Psoas muscle (tissue), 8 donors: ENCODE data around the gene BIRC3. TPM values are rescaled to one million over a fixed set of nuclear protein-coding genes. Genes with fewer than 3 reads are reported as not detected.
A peak's percentile ranks its signal among the peaks of the same experiment; 100 is the strongest.

Experiments
- ATAC-seq, 4 donors: fragments of 200-7000 bp; cut with Tn5 transposase; one replicate each; pipeline ENCODE4 v1.9.1; 2020; ENCODE audit warnings: moderate library complexity in 3 of 4, mild to moderate bottlenecking in 2 of 4
- DNase-seq, 2 donors: peaks; one replicate each; pipeline ENCODE4 v3.0.0-alpha.2; 2020
- H3K27ac ChIP-seq: fragments of 200-600 bp; one replicate; pipeline ENCODE4 v1.8.0; 2022
- H3K27me3 ChIP-seq, 3 donors: fragments of 200-600 bp in 1 of 3; one replicate each; pipeline versions ENCODE4 v1.6.1 to v1.8.0; 2013 to 2022; ENCODE audit warnings: low read length in 2 of 3, mild to moderate bottlenecking in 2 of 3, moderate library complexity in 1 of 3; ENCODE audit not compliant: insufficient read depth in 3 of 3
- H3K36me3 ChIP-seq, 2 donors: fragments of 200-600 bp in 1 of 2; one replicate each; pipeline versions ENCODE4 v1.6.1 to v1.8.0; 2013 to 2022; ENCODE audit warnings: low read depth in 1 of 2, mild to moderate bottlenecking in 1 of 2, moderate library complexity in 1 of 2; ENCODE audit not compliant: insufficient read depth in 1 of 2
- H3K4me1 ChIP-seq: fragments of 200-600 bp; one replicate; pipeline ENCODE4 v1.8.0; 2022
- H3K4me3 ChIP-seq: fragments of 200-600 bp; one replicate; pipeline ENCODE4 v1.8.0; 2022; ENCODE audit warnings: mild to moderate bottlenecking
- H3K9me3 ChIP-seq: fragments of 200-600 bp; one replicate; pipeline ENCODE4 v1.8.0; 2022
- WGBS, 3 donors: extraction: QIAGEN DNeasy Blood & Tissue Kit; methylation state at CpG; one replicate each; pipeline versions ENCODE4 v1.1.6 to v1.1.7; 2013; 5-methylcytosine and 5-hydroxymethylcytosine counted together
- intact Hi-C, 2 donors: fragments of 100-400 bp; cut with DNase I; formaldehyde crosslinking; loops; one replicate each; pipeline versions ENCODE4 v1.11.0 to v1.14.2; 2022
- polyA plus RNA-seq, 3 donors: library from polyadenylated mRNA; stranded (reverse); fragments of 200-250 nt; gene quantifications; one replicate each; pipeline ENCODE4 v1.2.3, GENCODE V29; 2013
- total RNA-seq, 4 donors: library from RNA; stranded (reverse); fragmentation: NEBNext Ultra II Directional in 2 of 4; extraction: Animal tissue kit (Norgen Biotek cat#: 25700) in 2 of 4; gene quantifications; one replicate each; pipeline versions ENCODE4 v1.2.1 to v1.2.4, GENCODE V29; 2021 to 2023
- TF ChIP-seq, protein P1 (sequence below): fragments of 200-600 bp; IDR thresholded peaks from one replicate; pipeline ENCODE4 v1.8.0; 2022; ENCODE audit warnings: antibody characterized with exemption
- donor health status: healthy with polysubstance abuse.
- donor health status: DM: no; HTN: no; CAD: no; lungs with moderate emphysema.
- donor health status: Bipolar disorder and iron deficiency.
- donor health status: healthy.
- donor health status: DM: yes; HTN: yes; CAD: no.
- donor health status: DM: no; HTN: no; CAD: no.
- donor health status: DM: no; HTN: no; CAD: no.
- donor health status: DM: yes; HTN: yes; CAD: no.

Gene BIRC3
- total and polyA plus RNA-seq, 7 donors: 0.97 to 3.8 (median 2.3) TPM

GRCh38 chr11:102345904-102346303 lies 28.6 kb downstream of the BIRC3 start:
- no peaks in the 10 kb centered on the region for H3K9me3 ChIP-seq
- WGBS, 3 donors: 9 to 18% (median 13%) methylated on average over 8 of the region's 8 CpGs
- ATAC-seq: no peak
- TF ChIP-seq, protein P1, sequence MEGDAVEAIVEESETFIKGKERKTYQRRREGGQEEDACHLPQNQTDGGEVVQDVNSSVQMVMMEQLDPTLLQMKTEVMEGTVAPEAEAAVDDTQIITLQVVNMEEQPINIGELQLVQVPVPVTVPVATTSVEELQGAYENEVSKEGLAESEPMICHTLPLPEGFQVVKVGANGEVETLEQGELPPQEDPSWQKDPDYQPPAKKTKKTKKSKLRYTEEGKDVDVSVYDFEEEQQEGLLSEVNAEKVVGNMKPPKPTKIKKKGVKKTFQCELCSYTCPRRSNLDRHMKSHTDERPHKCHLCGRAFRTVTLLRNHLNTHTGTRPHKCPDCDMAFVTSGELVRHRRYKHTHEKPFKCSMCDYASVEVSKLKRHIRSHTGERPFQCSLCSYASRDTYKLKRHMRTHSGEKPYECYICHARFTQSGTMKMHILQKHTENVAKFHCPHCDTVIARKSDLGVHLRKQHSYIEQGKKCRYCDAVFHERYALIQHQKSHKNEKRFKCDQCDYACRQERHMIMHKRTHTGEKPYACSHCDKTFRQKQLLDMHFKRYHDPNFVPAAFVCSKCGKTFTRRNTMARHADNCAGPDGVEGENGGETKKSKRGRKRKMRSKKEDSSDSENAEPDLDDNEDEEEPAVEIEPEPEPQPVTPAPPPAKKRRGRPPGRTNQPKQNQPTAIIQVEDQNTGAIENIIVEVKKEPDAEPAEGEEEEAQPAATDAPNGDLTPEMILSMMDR: no peak
- no peaks in the 10 kb centered on the region for H3K27me3 ChIP-seq
- no peak for DNase-seq
- intact Hi-C loops: loop anchor here (2.0 to 10.0 kb wide), 5 partner anchors 57 to 319 kb away; partner anchors contain the start of gene TMEM123 (in 2 of the 2)
- peaks cover 8% of the 10 kb centered on the region for H3K4me1 ChIP-seq
- H3K36me3 ChIP-seq: peaks cover 0 to 8% of the 10 kb centered on the region in 2 donors
- peak overlapping the region; percentile 95 for H3K27ac ChIP-seq
- peak overlapping the region; percentile 80 for H3K4me3 ChIP-seq

DNA sequence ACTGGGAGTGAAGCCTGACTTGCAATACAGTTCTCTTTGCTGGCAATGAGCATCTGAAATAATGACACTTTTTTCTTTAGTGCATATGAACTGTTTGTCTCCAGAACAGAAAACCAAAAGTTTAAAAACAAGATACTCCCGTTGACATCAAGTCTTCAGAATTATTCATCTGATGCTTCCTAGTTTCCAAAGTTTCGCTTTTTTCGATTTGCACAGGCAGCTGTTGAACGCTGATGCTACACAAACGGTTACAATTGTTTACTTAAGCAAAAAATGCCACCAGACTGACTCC lies 29.1 kb downstream of the BIRC3 start:
- Histone ChIP-seq H3K4me3 (peak overlapping the region; percentile 80), H3K27me3 (no peaks in the 10 kb centered on the region), H3K9me3 (no peaks in the 10 kb centered on the region), H3K4me1 (peaks cover 8% of the 10 kb centered on the region), H3K27ac (peak overlapping the region; percentile 95), H3K36me3 (peaks cover 0 to 13% of the 10 kb centered on the region in 2 donors)
- intact Hi-C loops: loop anchor here (2.0 to 10.0 kb wide), 5 partner anchors 58 to 318 kb away; partner anchors contain the start of gene TMEM123 (in 2 of the 2)
- DNase-seq: no peak
- no peak for ATAC-seq
- TF ChIP-seq, protein P1: no peak
- 0 to 1% (median 0%) methylated on average over 5 of the region's 5 CpGs for WGBS, 3 donors

DNA sequence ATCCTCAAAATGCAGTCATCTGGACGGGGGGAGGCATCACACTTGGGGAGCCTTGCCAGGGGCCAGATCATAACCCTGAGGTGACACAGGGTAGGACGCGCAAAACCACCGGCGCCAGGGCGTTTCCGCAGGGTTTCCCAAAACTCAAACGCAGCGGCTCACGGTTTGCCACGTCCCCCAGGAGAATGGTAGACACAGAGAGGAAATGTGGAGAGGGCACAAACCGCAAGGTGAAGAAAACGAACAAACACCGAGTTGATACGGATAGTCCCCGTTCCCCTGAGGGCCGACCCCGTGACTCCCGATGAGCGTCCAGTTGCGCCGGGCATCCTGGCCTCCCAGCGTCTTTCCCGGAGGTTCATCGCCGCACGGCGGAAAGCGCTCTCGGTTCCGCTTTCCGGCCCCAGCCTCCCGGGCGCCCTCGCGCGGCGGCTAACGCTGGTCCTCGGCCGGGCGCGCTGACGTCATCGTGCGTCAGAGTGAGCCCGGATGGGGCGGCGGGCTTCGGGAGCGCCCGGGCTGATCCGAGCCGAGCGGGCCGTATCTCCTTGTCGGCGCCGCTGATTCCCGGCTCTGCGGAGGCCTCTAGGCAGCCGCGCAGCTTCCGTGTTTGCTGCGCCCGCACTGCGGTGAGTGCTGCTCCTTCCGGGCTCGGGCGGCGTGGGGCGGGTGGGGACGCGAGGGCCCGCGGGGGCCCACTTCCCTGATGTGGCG lies 29.6 kb downstream of the BIRC3 start, which contains the start of gene BIRC2:
BIRC2 (plus strand) TSS at position 467 of the 714 bp plus-strand sequence. CDS start 2,641 bp downstream, outside the sequence.
- 0 to 1% (median 0%) methylated on average over 53 to 77 of the region's 77 CpGs for WGBS, 3 donors

GRCh38 chr11:102347462-102348370 lies 30.4 kb downstream of the BIRC3 start:
- ATAC-seq: peak in 3 of 4 donors; percentile 1 to 33 (median 31)
- no peak for DNase-seq
- Histone ChIP-seq H3K27me3 (no peaks in the 10 kb centered on the region), H3K36me3 (peaks cover 0 to 14% of the 10 kb centered on the region in 2 donors), H3K27ac (peak overlapping the region; percentile 95), H3K4me3 (peak overlapping the region; percentile 80), H3K4me1 (peaks cover 8% of the 10 kb centered on the region), H3K9me3 (no peaks in the 10 kb centered on the region)
- TF ChIP-seq, protein P1: no peak
- intact Hi-C loops: loop anchor here (2.0 to 10.0 kb wide), 5 partner anchors 59 to 317 kb away; partner anchors contain the start of gene TMEM123 (in 2 of the 2)
- WGBS, 3 donors: 0% methylated on average over 31 to 33 of the region's 33 CpGs

More for the DNA sequence above, 29.6 kb downstream of the BIRC3 start, which contains the start of gene BIRC2:
- Histone ChIP-seq H3K27me3 (no peaks in the 10 kb centered on the region), H3K27ac (peak within 1 kb of the TSS; percentile 95), H3K4me3 (peak within 1 kb of the TSS; percentile 80), H3K9me3 (no peaks in the 10 kb centered on the region), H3K36me3 (peaks cover 0 to 14% of the 10 kb centered on the region in 2 donors), H3K4me1 (peaks cover 8% of the 10 kb centered on the region)
- peak; percentile 97 to 98 (median 97) for ATAC-seq
- TF ChIP-seq, protein P1: peak; percentile 75
- DNase-seq: peak; percentile 96 to 97
- intact Hi-C loops: loop anchor here (2.0 to 10.0 kb wide), 5 partner anchors 58 to 318 kb away; partner anchors contain the start of gene TMEM123 (in 2 of the 2)
